Activated T-cell treated with anti-CD3 and anti-CD28 coated beads, Interleukin-2, amount 50 U/mL, for 4 hours (primary cell): Measurements from ENCODE around the gene ENO4. TPM values are rescaled to one million over a fixed set of nuclear protein-coding genes. Genes with fewer than 3 reads are reported as not detected.

Experiments
- ATAC-seq, 2 donors: fragments of 200-7000 bp; cut with Tn5 transposase; one replicate each; pipeline ENCODE4 v1.10.0; 2021
- DNase-seq: peaks from one replicate; pipeline ENCODE4 v3.0.0-alpha.2; 2020
- H3K27me3 Mint-ChIP-seq: one replicate; pipeline ENCODE4 v1.8.0; 2021; ENCODE audit warnings: low read depth, mixed read lengths
- H3K36me3 Mint-ChIP-seq: one replicate; pipeline ENCODE4 v1.8.0; 2022; ENCODE audit warnings: mixed read lengths; ENCODE audit not compliant: insufficient read depth
- H3K4me1 Mint-ChIP-seq: one replicate; pipeline ENCODE4 v1.8.0; 2021; ENCODE audit warnings: low read depth, mixed read lengths
- H3K4me3 Mint-ChIP-seq: one replicate; pipeline ENCODE4 v1.8.0; 2021; ENCODE audit warnings: mild to moderate bottlenecking, moderate library complexity, mixed read lengths
- H3K9me3 Mint-ChIP-seq: one replicate; pipeline ENCODE4 v1.8.0; 2021; ENCODE audit warnings: mixed read lengths
- total RNA-seq, 3 donors: library from RNA; stranded (reverse); gene quantifications; one replicate each; pipeline ENCODE4 v1.2.1, GENCODE V29; 2021

The ENO4 gene, protein sequence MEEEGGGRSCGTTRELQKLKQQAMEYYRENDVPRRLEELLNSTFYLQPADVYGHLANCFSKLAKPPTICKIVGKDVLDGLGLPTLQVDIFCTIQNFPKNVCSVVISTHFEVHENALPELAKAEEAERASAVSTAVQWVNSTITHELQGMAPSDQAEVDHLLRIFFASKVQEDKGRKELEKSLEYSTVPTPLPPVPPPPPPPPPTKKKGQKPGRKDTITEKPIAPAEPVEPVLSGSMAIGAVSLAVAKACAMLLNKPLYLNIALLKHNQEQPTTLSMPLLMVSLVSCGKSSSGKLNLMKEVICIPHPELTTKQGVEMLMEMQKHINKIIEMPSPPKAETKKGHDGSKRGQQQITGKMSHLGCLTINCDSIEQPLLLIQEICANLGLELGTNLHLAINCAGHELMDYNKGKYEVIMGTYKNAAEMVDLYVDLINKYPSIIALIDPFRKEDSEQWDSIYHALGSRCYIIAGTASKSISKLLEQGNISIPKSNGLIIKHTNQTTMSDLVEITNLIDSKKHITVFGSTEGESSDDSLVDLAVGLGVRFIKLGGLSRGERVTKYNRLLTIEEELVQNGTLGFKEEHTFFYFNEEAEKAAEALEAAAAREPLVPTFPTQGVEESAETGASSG
- total RNA-seq = not detected

DNA sequence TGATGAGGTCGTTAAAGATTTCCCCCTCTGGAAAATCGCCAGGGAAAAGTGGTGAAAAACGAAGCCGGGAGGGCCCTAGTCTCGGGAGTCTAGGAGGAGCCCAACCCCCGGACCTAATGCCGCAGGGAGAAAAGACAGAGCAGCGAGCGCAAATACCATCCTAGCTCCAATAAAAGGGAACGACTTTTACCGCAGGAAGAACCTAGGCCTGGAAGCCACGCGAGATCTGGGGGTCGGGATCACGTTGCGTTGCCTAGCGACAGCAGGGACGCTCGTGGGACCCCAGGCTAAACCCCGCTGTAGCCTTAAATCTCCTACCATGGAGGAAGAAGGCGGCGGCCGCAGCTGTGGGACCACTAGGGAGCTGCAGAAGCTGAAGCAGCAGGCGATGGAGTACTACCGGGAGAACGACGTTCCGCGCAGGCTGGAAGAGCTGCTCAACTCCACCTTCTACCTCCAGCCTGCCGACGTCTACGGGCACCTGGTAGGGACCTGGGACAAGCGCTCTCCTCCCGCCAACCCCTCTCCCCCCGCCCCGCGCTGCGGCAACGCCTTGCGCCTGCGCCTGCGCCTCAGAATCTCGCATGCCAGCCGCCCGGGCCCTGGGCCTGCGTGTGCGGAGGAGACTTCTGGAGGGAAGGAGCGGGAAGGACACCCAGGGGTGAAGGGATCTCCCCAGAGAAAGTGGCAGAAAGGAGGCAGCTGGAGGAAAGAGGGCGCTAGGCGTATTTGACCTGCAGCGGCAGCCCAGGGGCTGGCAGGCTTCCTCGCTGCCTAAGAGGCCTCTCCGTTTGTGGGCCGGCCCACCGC, at the start of gene ENO4:
TSS of gene ENO4 (plus strand) at position 252 of the 810 bp plus-strand sequence. CDS start at position 320, 68 bp downstream.
- ATAC-seq (peak; percentile 48 to 67), DNase-seq (no peak)
- Mint-ChIP-seq H3K4me1 (peaks cover 2% of the 10 kb centered on the region), H3K4me3 (peak within 1 kb of the TSS; percentile 33), H3K36me3 (no peaks in the 10 kb centered on the region), H3K9me3 (no peaks in the 10 kb centered on the region), H3K27me3 (peaks cover 59% of the 10 kb centered on the region)

DNA sequence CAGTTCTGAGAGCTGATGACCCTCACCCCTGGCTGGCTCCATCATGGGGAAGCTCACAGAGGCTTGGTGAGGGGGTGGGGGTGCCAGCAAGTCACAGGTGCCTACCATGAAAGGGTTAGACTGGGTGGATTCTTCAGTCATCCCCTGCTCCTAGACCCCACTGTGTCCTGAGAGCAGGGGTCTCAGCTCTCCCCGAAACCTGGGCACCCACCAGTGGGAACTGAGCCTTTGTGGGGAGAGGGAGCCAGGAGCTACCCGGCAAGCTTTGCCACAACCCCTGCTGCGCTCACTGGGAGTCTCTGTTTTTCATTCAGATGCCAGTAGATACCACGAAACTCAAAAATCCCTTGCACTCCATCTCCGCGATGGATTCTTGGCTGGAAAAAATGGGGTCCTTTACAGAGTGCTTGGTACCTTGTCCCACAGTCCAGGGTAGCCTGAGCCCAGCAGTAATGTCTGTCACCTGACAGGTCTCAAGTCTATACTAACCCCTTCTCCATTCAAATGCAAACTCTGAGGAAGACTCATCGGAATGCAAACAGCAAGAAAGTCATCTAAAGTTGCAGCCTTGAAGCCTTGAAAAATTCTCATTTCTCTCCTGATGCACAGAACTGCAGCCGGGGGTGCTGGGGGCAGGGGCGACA, 48.9 kb upstream of the ENO4 start:
- Mint-ChIP-seq H3K9me3 (no peaks in the 10 kb centered on the region), H3K27me3 (peaks cover 16% of the 10 kb centered on the region), H3K4me1 (peaks cover 2% of the 10 kb centered on the region), H3K36me3 (no peaks in the 10 kb centered on the region), H3K4me3 (no peak overlapping the region)
- DNase-seq = no peak
- ATAC-seq = no peak

DNA sequence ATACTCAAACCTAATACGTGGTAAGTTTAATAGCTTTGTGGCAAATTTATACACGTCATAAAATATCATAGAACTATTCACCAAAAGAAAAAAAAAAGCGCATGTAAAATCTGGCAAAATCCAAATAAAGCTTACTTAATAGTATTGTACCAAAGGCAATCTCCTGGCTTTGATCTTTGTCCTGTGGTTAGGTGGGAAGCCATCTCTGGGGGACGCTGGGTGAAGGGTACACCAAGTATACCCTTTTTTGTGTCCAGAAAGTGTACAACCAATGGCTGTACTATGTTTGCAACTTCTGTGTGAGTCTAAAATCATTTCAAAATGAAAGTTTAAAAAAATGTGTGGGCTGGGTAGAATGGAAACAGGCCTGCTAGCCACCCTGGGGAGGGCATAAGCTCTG, 47.6 kb upstream of the ENO4 start:
- Mint-ChIP-seq H3K27me3 (peaks cover 12% of the 10 kb centered on the region), H3K4me3 (no peak overlapping the region), H3K4me1 (peaks cover 2% of the 10 kb centered on the region), H3K36me3 (no peaks in the 10 kb centered on the region), H3K9me3 (no peaks in the 10 kb centered on the region)
- ATAC-seq (no peak), DNase-seq (no peak)

DNA sequence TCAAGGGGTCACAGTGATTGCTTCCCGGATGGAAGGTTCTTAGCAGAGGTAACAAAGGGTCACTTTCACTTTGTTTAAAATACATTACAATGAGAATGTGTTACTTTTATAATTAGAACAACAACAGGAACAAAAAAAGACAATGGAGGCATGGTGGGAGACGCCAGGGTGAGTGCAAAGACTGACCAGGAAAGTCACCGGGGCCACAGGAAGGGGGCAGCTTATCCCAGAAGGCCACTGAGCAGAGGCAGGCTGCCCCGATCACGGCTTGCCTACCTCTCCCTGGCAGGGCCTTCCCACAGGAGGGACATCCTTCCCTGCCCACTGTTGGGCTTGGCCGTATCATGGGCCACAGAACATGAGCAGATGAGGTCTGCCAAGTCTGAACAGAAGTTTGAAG, 46.8 kb upstream of the ENO4 start:
- no peak overlapping the region for H3K4me3 Mint-ChIP-seq
- no peaks in the 10 kb centered on the region for H3K9me3 Mint-ChIP-seq
- no peaks in the 10 kb centered on the region for H3K4me1 Mint-ChIP-seq
- DNase-seq = no peak
- H3K27me3 Mint-ChIP-seq = peaks cover 7% of the 10 kb centered on the region
- H3K36me3 Mint-ChIP-seq = no peaks in the 10 kb centered on the region
- ATAC-seq = no peak

DNA sequence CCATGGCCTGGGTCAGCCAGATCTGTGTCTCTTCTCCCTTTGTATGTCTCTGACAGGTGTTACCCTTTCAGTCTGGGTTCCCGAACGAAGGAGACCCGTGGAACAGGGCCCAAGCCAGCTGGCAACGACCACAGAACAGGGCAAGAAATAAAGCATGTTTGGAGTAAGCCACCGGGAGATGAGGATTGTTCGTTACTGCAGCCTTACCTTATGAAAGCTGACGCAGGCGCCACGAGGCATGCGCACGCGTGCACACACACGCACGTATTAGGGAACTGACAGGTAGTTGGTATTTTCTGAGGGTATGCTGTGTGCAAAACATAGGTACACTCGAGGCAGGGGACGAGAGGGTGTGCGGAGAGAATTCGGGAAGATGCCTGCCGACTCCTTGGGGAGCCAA, 46.4 kb upstream of the ENO4 start:
- ATAC-seq = peak in 1 of 2 donors; percentile 4
- DNase-seq = no peak
- H3K9me3 Mint-ChIP-seq = no peaks in the 10 kb centered on the region
- H3K27me3 Mint-ChIP-seq = peaks cover 3% of the 10 kb centered on the region
- no peaks in the 10 kb centered on the region for H3K4me1 Mint-ChIP-seq
- no peak overlapping the region for H3K4me3 Mint-ChIP-seq
- H3K36me3 Mint-ChIP-seq = no peaks in the 10 kb centered on the region

DNA sequence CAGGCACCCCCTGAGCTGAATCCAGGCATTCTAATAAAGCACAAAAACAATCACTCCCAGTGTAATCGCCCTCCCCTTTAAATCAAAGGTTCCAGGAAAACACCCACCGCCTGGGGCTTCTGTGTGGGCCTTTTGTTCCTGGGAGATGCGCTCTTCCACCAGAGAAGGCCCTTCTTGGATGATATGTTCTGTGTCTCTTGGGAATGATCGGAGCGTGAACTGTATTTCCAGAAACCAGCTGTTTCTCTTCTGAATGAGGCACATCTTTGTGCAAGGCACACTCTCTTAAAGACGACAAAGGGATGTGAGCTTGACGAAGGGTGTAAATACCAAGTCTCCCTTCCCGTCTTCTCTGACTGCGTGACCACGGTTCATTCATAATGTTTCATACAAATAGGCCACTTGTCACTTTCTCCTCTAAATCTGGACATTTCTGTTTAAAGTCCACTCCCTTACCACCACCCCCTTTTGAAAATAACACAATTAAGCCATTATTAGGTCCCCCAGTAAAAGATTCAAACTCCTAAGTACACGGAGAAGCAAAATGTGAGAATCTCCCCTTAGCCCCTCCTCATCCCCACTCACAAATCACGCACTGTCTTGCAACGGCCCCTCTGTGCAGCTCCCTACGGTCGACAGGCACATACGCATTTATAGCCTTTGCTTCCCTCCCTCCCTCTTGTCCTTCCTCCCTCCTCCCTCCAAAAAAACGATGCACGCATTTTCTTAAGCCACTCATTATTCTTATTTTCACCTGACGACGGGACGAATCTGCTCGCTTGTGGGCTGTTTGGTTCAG, 45.6 kb upstream of the ENO4 start:
- no peaks in the 10 kb centered on the region for H3K36me3 Mint-ChIP-seq

DNA sequence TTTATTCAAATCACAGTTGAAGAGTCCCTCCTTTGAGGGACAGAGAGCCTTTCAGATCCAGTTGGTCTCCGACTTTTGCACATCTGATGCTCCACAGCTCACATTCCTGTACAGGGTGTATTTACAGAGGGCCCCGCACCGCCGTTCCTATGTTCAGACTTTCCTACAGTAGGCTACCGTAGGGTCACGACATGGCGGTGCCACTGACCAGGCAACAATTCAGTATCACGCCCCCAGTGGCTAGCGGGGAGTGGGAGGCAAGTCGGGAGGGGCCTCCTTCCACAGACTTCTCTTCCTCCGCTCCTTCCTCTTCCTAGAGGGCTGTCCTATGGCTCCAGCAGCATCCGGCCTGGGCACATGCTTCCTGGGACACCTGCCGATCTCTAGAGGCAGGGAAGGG, 40.6 kb upstream of the ENO4 start:
- H3K4me1 Mint-ChIP-seq = no peaks in the 10 kb centered on the region
- H3K36me3 Mint-ChIP-seq = no peaks in the 10 kb centered on the region
- peaks cover 14% of the 10 kb centered on the region for H3K27me3 Mint-ChIP-seq
- H3K4me3 Mint-ChIP-seq = no peak overlapping the region
- no peak for DNase-seq
- ATAC-seq = no peak
- H3K9me3 Mint-ChIP-seq = no peaks in the 10 kb centered on the region

More for the DNA sequence above, 45.6 kb upstream of the ENO4 start:
- DNase-seq = no peak
- ATAC-seq = no peak
- Mint-ChIP-seq H3K9me3 (no peaks in the 10 kb centered on the region), H3K27me3 (peaks cover 2% of the 10 kb centered on the region), H3K4me3 (no peak overlapping the region), H3K4me1 (no peaks in the 10 kb centered on the region)

DNA sequence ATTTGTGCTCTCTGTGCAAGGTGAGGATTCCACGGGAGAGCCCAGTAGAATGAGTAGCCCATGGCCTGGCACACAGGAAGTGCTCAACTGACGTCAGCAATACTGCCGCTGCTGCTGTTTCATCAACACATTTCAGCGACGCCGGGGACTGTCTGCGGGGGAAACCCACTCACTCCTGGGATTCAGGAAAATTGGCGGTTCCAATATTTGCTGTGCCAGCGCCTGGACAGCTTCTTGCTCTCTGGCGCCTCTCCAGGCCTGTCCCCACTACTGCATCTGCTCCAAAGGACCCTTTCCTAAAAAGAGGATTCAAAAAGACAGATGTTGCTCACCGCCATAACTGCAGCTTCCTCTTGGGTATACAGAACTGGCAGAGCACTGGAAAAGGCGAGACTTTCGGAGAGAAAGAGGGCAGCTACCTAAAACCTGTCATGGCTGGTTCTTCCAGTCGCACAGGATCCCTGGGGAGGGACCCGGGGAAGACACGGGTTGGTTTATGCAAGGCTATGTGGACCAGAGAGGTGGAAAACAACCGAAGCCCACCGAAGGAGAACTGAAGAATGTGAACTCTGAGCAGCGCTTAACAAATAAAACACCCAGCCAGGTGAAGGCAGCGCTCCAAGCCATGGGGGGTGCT, 39.7 kb upstream of the ENO4 start:
- no peak for DNase-seq
- Mint-ChIP-seq H3K4me1 (no peaks in the 10 kb centered on the region), H3K36me3 (no peaks in the 10 kb centered on the region), H3K4me3 (no peak overlapping the region), H3K27me3 (peaks cover 16% of the 10 kb centered on the region), H3K9me3 (no peaks in the 10 kb centered on the region)
- ATAC-seq = no peak

DNA sequence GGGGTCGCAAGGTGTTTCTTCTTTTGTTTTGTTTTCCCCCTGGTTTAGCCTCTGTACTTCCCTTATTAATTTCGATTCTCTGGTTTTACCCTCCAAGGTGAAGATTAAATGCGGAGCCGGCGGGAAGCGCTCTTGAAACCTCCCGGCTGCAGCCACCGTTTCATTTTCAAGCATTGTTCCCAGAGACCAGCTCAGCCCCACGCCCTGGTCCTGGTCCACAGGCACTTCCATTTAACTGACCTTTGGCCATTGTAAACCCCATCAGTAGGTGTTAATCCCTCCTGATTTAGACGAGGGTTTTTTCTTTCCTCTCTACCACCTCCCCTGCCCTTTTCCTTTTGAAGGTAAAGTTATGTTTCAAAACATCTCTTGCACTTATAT, 39.2 kb upstream of the ENO4 start:
- Mint-ChIP-seq H3K4me3 (no peak overlapping the region), H3K27me3 (peaks cover 16% of the 10 kb centered on the region), H3K4me1 (no peaks in the 10 kb centered on the region), H3K9me3 (no peaks in the 10 kb centered on the region), H3K36me3 (no peaks in the 10 kb centered on the region)
- ATAC-seq (no peak), DNase-seq (no peak)

DNA sequence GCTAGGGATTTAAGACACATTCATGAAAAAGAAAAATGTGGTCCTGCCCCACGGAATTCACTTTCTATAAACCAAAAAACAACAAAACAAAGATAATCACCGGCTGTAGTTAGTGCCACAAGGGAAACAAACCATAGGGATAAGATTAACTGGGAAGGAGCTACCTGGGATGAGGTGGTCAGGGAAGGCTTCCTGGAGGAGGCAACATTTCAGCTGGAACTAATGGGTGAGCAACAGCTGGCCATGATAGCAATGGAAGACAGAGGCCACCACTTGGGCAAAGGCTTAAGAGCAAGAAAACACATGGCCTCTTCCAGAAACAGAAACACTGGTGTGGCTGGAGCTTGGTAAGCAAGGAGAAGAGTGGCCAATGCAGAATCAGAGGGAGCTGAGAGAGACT, 38.4 kb upstream of the ENO4 start:
- H3K36me3 Mint-ChIP-seq = no peaks in the 10 kb centered on the region
- H3K4me3 Mint-ChIP-seq = no peak overlapping the region
- DNase-seq (no peak), ATAC-seq (no peak)
- peaks cover 19% of the 10 kb centered on the region for H3K27me3 Mint-ChIP-seq
- H3K9me3 Mint-ChIP-seq = no peaks in the 10 kb centered on the region
- H3K4me1 Mint-ChIP-seq = no peaks in the 10 kb centered on the region

DNA sequence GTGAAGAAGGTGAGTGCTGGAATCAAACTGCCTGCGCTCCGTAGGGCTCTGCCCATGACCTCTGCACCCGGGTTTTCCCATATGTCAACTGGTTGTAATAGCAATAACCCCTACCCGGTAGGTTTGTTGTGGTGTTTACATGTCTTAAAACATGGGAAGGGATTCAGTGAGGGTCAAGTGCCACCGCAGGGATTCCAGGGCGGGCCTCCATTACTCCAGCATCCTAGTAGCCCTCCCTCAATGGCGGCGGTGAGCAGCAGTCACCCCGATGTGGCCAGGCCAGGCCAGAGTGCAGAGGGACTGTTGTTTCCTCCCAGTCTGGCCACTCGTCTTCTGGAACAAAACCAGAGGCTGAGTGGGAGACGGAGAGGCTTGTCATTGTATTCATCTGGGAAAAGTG, 37.6 kb upstream of the ENO4 start:
- H3K4me3 Mint-ChIP-seq = no peak overlapping the region
- peaks cover 20% of the 10 kb centered on the region for H3K27me3 Mint-ChIP-seq
- no peaks in the 10 kb centered on the region for H3K9me3 Mint-ChIP-seq
- ATAC-seq (no peak), DNase-seq (no peak)
- H3K36me3 Mint-ChIP-seq = no peaks in the 10 kb centered on the region
- H3K4me1 Mint-ChIP-seq = no peaks in the 10 kb centered on the region

DNA sequence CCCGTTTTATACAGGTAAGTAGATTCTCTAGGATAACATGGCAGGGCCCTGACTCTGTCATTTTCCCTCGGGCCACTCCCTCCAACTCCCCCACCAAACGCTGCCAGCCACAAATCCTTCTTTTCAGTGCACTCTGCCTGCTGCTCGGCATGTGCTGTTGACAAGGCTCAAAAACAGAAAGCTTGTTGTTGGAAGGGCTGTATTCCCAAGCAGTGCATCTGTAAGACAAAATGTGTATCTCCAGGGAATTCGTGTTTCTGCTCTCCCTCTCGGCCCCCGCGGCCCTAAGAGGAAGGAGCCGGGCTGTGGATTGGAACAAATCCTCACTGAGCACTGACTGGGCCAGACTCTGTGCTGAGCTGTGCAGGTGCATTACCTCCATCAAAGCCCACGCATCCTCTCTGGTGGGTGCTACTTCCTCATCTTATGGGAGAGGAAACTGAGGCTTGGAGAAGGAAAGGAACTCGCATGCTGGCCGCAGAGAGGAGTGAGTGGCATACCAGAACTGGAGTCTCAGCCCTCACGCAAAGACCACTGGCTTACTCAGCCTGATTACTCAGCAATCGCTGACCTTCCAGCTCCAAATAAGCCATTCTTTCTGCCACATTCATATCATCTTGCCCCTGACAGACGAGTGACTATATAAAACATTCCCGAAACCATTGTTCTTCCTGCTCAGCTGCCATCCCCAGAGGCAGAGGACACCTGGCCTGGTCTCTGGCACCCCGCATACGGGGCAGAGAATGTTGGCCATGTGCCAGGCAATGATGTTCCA, 33.5 kb upstream of the ENO4 start:
- DNase-seq (no peak), ATAC-seq (no peak)
- no peak overlapping the region for H3K4me3 Mint-ChIP-seq
- H3K27me3 Mint-ChIP-seq = peaks cover 22% of the 10 kb centered on the region
- no peaks in the 10 kb centered on the region for H3K36me3 Mint-ChIP-seq
- no peaks in the 10 kb centered on the region for H3K4me1 Mint-ChIP-seq
- H3K9me3 Mint-ChIP-seq = no peaks in the 10 kb centered on the region

DNA sequence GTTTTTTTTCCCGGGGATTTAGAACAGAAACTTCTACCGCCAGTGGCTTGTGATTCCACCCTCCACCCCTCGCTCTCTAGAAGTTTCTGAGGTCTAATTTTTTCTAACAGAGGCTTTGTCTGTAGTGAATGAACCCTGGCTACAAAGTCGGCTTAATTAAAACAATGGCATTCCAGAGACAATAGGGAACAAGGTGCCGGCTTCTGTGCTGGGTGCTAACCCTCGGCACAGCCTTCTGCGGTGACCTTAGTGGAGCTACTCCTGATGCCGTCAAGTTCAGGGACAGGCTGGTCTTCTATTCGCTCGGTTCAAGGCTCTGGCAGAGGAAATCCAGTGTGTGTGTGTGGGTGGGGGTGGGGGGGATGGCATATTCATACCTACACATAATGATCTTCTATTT, 32.1 kb upstream of the ENO4 start:
- H3K4me1 Mint-ChIP-seq = no peaks in the 10 kb centered on the region
- H3K4me3 Mint-ChIP-seq = no peak overlapping the region
- no peaks in the 10 kb centered on the region for H3K36me3 Mint-ChIP-seq
- DNase-seq = no peak
- ATAC-seq = no peak
- H3K9me3 Mint-ChIP-seq = no peaks in the 10 kb centered on the region
- H3K27me3 Mint-ChIP-seq = peaks cover 22% of the 10 kb centered on the region
